HepG2 (cell line): ENCODE measurements around the gene ANKRD42. TPM values are rescaled to one million over a fixed set of nuclear protein-coding genes. Genes with fewer than 3 reads are reported as not detected.

ENCODE experiments used
- ASH2L ChIP-seq: fragments of 300-600, 200-600 bp; sonication (generic); IDR thresholded peaks from 2 replicates; pipeline ENCODE4 v1.7.0; 2017; ENCODE audit warnings: low read depth, mild to moderate bottlenecking, moderate library complexity, mixed read lengths, low read length; ENCODE audit not compliant: insufficient read length
- ELF1 ChIP-seq: sonication (generic); formaldehyde crosslinking; IDR thresholded peaks from 2 replicates; pipeline ENCODE4 v1.4.0; 2020; ENCODE audit warnings: missing genetic modification reagents
- HOXD1 ChIP-seq: sonication (generic); formaldehyde crosslinking; IDR thresholded peaks from 2 replicates; pipeline ENCODE4 v1.5.0; 2020; ENCODE audit warnings: missing genetic modification reagents
- IKZF1 ChIP-seq: fragments of 450-650 bp; IDR thresholded peaks from 2 replicates; pipeline ENCODE4 v1.7.1; 2016
- KAT8 ChIP-seq: IDR thresholded peaks from 2 replicates; pipeline ENCODE4 v1.6.1; 2016; ENCODE audit warnings: missing genetic modification reagents, missing compliant biosample characterization
- NFE2L1 ChIP-seq: sonication (generic); formaldehyde crosslinking; IDR thresholded peaks from 2 replicates; pipeline ENCODE4 v1.4.0; 2020; ENCODE audit warnings: missing genetic modification reagents, mild to moderate bottlenecking, borderline replicate concordance
- RBAK ChIP-seq: sonication (generic); formaldehyde crosslinking; IDR thresholded peaks from 2 replicates; pipeline ENCODE4 v1.5.1; 2020; ENCODE audit warnings: mild to moderate bottlenecking, missing genetic modification reagents
- SAP130 ChIP-seq: IDR thresholded peaks from 2 replicates; pipeline ENCODE4 v1.6.1; 2016; ENCODE audit warnings: low read depth
- TGIF2 ChIP-seq: IDR thresholded peaks from 2 replicates; pipeline ENCODE4 v1.6.1; 2016; ENCODE audit warnings: control low read depth, missing compliant biosample characterization
- ZNF552 ChIP-seq: sonication (generic); formaldehyde crosslinking; IDR thresholded peaks from 2 replicates; pipeline ENCODE4 v1.9.0; 2022; ENCODE audit warnings: missing genetic modification reagents, mild to moderate bottlenecking, borderline replicate concordance
- ZNF615 ChIP-seq: sonication (generic); formaldehyde crosslinking; IDR thresholded peaks from 2 replicates; pipeline ENCODE4 v1.5.0; 2020; ENCODE audit warnings: mild to moderate bottlenecking, missing genetic modification reagents, borderline replicate concordance
- ZNF891 ChIP-seq: sonication (generic); formaldehyde crosslinking; IDR thresholded peaks from 2 replicates; pipeline ENCODE4 v1.5.0; 2020; ENCODE audit warnings: mild to moderate bottlenecking, missing genetic modification reagents
- polyA plus RNA-seq, 8 experiments: library from polyadenylated mRNA; depleted of rRNA in 3 of 8; stranded (reverse) in 7 of 8; unstranded in 1 of 8; fragments of >200 nt; fragmentation: Illumina TruSeq in 4 of 8; extraction: Trizol in 4 of 8; gene quantifications; 2 replicates each; pipeline versions ENCODE4 v1.2.1 to v1.2.3, GENCODE V29; 2011 to 2016; ENCODE audit warnings: low read depth in 4 of 8, missing spikeins in 1 of 8, mixed read lengths in 1 of 8; ENCODE audit not compliant: insufficient read depth in 1 of 8
- total RNA-seq, 5 experiments: library from RNA; depleted of rRNA; stranded (reverse); fragments of >200 nt; fragmentation: Illumina TruSeq; extraction: Trizol; gene quantifications; 2 replicates each; pipeline ENCODE4 v1.2.3, GENCODE V29; 2016; ENCODE audit warnings: low read depth in 1 of 5
- TF ChIP-seq, protein P1 (sequence below): IDR thresholded peaks from 2 replicates; pipeline ENCODE4 v1.6.1; 2016; ENCODE audit warnings: low read depth
- TF ChIP-seq, protein P2 (sequence below): IDR thresholded peaks from 2 replicates; pipeline ENCODE4 v1.6.1; 2016; ENCODE audit warnings: missing compliant biosample characterization, missing genetic modification reagents, borderline replicate concordance
- TF ChIP-seq, protein P3 (sequence below): sonication (generic); formaldehyde crosslinking; IDR thresholded peaks from 2 replicates; pipeline ENCODE4 v1.5.0; 2020; ENCODE audit warnings: mild to moderate bottlenecking, missing genetic modification reagents
- TF ChIP-seq, protein P4 (sequence below): sonication (generic); formaldehyde crosslinking; IDR thresholded peaks from 2 replicates; pipeline ENCODE4 v1.5.1; 2020; ENCODE audit warnings: missing genetic modification reagents, mild to moderate bottlenecking, borderline replicate concordance
- TF ChIP-seq, protein P5 (sequence below): sonication (generic); formaldehyde crosslinking; IDR thresholded peaks from 2 replicates; pipeline ENCODE4 v1.4.0; 2020; ENCODE audit warnings: missing genetic modification reagents

ANKRD42 gene
- total and polyA plus RNA-seq, 2 of the 13 experiments (the other 11 are each of a cell fraction or from before 2014, with no cell fraction given): 2.2 to 3.7 TPM

DNA sequence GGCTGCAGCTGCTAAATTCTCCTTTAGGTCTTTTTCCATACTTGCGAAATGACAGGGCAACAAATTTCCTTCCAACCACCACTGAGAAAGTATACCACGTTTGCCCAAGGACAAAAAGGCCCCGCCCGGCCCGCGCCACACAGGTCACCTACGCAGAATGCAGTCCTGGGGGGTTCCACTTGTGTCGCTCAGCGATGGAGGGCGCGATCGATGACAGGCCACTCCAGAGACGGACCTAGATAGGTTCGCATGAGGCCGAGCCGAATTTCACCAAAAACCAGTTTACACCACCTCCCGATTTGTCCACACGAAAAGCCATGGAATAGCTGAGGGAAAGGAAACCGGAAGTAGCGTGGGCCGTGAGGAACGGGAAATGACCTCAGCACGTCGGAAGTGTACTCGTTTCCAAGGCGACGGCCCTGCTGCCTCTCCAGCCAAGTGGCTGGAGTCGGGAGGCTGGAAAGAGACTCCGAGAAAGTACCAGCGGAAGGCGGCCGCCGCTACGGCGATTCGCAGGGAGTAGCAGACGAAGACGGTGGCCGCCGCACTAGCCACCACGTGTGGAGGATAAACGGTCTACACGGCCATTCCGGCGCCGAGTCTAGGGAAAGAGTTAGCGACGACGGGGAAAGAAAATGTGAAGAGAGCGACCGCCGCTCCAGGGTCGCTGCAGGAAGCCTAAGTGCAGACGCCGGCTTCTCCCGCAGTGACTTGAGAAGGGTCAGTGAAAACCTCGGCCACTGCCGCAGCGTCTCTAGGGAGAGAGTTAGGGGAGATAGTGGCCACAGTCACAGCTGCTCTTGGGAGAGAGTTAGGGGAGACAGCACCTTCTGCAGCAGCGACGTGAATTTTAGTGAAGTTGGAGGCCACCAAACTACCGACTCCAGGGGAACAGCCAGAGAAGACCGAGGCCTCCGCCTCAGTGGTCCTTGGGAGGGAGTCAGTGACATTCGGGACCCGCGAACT lies at the start of gene ANKRD42 (continued):
- TF ChIP-seq, protein P1, sequence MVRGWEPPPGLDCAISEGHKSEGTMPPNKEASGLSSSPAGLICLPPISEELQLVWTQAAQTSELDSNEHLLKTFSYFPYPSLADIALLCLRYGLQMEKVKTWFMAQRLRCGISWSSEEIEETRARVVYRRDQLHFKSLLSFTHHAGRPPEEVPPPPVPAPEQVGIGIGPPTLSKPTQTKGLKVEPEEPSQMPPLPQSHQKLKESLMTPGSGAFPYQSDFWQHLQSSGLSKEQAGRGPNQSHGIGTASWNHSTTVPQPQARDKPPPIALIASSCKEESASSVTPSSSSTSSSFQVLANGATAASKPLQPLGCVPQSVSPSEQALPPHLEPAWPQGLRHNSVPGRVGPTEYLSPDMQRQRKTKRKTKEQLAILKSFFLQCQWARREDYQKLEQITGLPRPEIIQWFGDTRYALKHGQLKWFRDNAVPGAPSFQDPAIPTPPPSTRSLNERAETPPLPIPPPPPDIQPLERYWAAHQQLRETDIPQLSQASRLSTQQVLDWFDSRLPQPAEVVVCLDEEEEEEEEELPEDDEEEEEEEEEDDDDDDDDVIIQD (CRISPR knock-in tag): no peak
- TF ChIP-seq ZNF615 (CRISPR knock-in tag) (no peak), SAP130 (CRISPR knock-in tag) (peak; percentile 99), ZNF891 (CRISPR knock-in tag) (peak; percentile 83; the same call in 1 of the 2 replicates), RBAK (CRISPR knock-in tag) (no peak), IKZF1 (no peak), ZNF552 (CRISPR knock-in tag) (no peak), TGIF2 (peak; percentile 69; the same call in 1 of the 2 replicates), HOXD1 (CRISPR knock-in tag) (no peak; the same call in 1 of the 2 replicates), ELF1 (CRISPR knock-in tag) (peak; percentile 98), ASH2L (peak; percentile 98), NFE2L1 (CRISPR knock-in tag) (no peak), KAT8 (peak; percentile 97)
- TF ChIP-seq, protein P2, sequence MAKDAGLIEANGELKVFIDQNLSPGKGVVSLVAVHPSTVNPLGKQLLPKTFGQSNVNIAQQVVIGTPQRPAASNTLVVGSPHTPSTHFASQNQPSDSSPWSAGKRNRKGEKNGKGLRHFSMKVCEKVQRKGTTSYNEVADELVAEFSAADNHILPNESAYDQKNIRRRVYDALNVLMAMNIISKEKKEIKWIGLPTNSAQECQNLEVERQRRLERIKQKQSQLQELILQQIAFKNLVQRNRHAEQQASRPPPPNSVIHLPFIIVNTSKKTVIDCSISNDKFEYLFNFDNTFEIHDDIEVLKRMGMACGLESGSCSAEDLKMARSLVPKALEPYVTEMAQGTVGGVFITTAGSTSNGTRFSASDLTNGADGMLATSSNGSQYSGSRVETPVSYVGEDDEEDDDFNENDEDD: no peak
- TF ChIP-seq, protein P3, sequence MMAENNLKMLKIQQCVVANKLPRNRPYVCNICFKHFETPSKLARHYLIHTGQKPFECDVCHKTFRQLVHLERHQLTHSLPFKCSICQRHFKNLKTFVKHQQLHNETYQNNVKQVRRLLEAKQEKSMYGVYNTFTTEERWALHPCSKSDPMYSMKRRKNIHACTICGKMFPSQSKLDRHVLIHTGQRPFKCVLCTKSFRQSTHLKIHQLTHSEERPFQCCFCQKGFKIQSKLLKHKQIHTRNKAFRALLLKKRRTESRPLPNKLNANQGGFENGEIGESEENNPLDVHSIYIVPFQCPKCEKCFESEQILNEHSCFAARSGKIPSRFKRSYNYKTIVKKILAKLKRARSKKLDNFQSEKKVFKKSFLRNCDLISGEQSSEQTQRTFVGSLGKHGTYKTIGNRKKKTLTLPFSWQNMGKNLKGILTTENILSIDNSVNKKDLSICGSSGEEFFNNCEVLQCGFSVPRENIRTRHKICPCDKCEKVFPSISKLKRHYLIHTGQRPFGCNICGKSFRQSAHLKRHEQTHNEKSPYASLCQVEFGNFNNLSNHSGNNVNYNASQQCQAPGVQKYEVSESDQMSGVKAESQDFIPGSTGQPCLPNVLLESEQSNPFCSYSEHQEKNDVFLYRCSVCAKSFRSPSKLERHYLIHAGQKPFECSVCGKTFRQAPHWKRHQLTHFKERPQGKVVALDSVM: peak; percentile 59; the same call in 1 of the 2 replicates
- TF ChIP-seq, protein P4, sequence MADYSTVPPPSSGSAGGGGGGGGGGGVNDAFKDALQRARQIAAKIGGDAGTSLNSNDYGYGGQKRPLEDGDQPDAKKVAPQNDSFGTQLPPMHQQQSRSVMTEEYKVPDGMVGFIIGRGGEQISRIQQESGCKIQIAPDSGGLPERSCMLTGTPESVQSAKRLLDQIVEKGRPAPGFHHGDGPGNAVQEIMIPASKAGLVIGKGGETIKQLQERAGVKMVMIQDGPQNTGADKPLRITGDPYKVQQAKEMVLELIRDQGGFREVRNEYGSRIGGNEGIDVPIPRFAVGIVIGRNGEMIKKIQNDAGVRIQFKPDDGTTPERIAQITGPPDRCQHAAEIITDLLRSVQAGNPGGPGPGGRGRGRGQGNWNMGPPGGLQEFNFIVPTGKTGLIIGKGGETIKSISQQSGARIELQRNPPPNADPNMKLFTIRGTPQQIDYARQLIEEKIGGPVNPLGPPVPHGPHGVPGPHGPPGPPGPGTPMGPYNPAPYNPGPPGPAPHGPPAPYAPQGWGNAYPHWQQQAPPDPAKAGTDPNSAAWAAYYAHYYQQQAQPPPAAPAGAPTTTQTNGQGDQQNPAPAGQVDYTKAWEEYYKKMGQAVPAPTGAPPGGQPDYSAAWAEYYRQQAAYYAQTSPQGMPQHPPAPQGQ (CRISPR knock-in tag): 0 out of 2 replicates have a peak, but pooled peaks have one; percentile 76
- TF ChIP-seq, protein P5, sequence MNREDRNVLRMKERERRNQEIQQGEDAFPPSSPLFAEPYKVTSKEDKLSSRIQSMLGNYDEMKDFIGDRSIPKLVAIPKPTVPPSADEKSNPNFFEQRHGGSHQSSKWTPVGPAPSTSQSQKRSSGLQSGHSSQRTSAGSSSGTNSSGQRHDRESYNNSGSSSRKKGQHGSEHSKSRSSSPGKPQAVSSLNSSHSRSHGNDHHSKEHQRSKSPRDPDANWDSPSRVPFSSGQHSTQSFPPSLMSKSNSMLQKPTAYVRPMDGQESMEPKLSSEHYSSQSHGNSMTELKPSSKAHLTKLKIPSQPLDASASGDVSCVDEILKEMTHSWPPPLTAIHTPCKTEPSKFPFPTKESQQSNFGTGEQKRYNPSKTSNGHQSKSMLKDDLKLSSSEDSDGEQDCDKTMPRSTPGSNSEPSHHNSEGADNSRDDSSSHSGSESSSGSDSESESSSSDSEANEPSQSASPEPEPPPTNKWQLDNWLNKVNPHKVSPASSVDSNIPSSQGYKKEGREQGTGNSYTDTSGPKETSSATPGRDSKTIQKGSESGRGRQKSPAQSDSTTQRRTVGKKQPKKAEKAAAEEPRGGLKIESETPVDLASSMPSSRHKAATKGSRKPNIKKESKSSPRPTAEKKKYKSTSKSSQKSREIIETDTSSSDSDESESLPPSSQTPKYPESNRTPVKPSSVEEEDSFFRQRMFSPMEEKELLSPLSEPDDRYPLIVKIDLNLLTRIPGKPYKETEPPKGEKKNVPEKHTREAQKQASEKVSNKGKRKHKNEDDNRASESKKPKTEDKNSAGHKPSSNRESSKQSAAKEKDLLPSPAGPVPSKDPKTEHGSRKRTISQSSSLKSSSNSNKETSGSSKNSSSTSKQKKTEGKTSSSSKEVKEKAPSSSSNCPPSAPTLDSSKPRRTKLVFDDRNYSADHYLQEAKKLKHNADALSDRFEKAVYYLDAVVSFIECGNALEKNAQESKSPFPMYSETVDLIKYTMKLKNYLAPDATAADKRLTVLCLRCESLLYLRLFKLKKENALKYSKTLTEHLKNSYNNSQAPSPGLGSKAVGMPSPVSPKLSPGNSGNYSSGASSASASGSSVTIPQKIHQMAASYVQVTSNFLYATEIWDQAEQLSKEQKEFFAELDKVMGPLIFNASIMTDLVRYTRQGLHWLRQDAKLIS: no peak
